NB4 (cell line): ENCODE results near the gene CTDP1.

Experiments used
- CTCF ChIP-seq: IDR thresholded peaks from one replicate; pipeline ENCODE4 v1.5.1; 2012; ENCODE audit warnings: low read depth, low read length
- MAX ChIP-seq: IDR thresholded peaks from 2 replicates; pipeline ENCODE4 v1.6.1; 2011; ENCODE audit warnings: low read depth, low read length
- MYC ChIP-seq: IDR thresholded peaks from 2 replicates; pipeline ENCODE4 v1.6.1; 2011; ENCODE audit warnings: low read depth, low read length
- POLR2A ChIP-seq: IDR thresholded peaks from 2 replicates; pipeline ENCODE4 v1.6.1; 2011; ENCODE audit warnings: mild to moderate bottlenecking; ENCODE audit not compliant: insufficient read length; ENCODE audit errors: extremely low read depth

- TF ChIP-seq POLR2A (no peak), CTCF (no peak), MYC (no peak), MAX (no peak)
Observed at GRCh38 chr18:79787865-79788733, 108.5 kb downstream of the CTDP1 start.
